CD14-positive monocyte (primary cell): ENCODE measurements around the gene KDM6A. TPM values are rescaled to one million over a fixed set of nuclear protein-coding genes. Genes with fewer than 3 reads are reported as not detected.

Source experiments
- DNase-seq, 3 donors: peaks; one replicate each; pipeline ENCODE4 v3.0.0-alpha.2; 2011 to 2022
- H2AFZ ChIP-seq: 2 replicates; pipeline ENCODE4 v1.6.0; 2012; ENCODE audit warnings: mild to moderate bottlenecking, low read depth, low read length, inconsistent platforms; ENCODE audit not compliant: insufficient read depth, poor library complexity, severe bottlenecking
- H3K27ac ChIP-seq, 2 donors: 1 replicate in 1 of 2; 2 replicates in 1 of 2; pipeline ENCODE4 v1.5.1; 2012 to 2013; ENCODE audit warnings: low read length in 2 of 2, control low read depth in 1 of 2, inconsistent platforms in 1 of 2, low read depth in 1 of 2, mild to moderate bottlenecking in 1 of 2
- H3K27me3 ChIP-seq, 2 donors: one replicate each; pipeline versions ENCODE4 v1.6.0 to v1.6.1; 2011 to 2013; ENCODE audit warnings: low read length in 2 of 2; ENCODE audit not compliant: control insufficient read depth in 2 of 2, insufficient read depth in 2 of 2
- H3K36me3 ChIP-seq, 2 donors: replicated peaks in 1 of 2; 1 replicate in 1 of 2; 2 replicates in 1 of 2; pipeline versions ENCODE4 v1.5.1 to v1.6.1; 2012 to 2013; ENCODE audit warnings: low read length in 2 of 2, control low read depth in 1 of 2, inconsistent platforms in 1 of 2, mild to moderate bottlenecking in 1 of 2; ENCODE audit not compliant: insufficient read depth in 2 of 2, control insufficient read depth in 1 of 2
- H3K4me1 ChIP-seq, 2 donors: 1 replicate in 1 of 2; 2 replicates in 1 of 2; pipeline versions ENCODE4 v1.5.1 to v1.6.1; 2012 to 2013; ENCODE audit warnings: low read length in 2 of 2, control low read depth in 1 of 2, inconsistent platforms in 1 of 2, mild to moderate bottlenecking in 1 of 2, moderate library complexity in 1 of 2; ENCODE audit not compliant: insufficient read depth in 2 of 2, control insufficient read depth in 1 of 2
- H3K4me2 ChIP-seq: replicated peaks from 2 replicates; pipeline ENCODE3; 2012; ENCODE audit warnings: low read length, moderate library complexity, mild to moderate bottlenecking; ENCODE audit not compliant: poor library complexity, severe bottlenecking; ENCODE audit errors: extremely low read depth
- H3K4me3 ChIP-seq, 3 experiments: fragments of 200-600 bp in 1 of 3; sonication (generic) in 1 of 3; replicated peaks in 1 of 3; 1 replicate in 2 of 3; 2 replicates in 1 of 3; pipeline ENCODE4 v1.5.1; 2011 to 2013; ENCODE audit warnings: low read length in 3 of 3, mild to moderate bottlenecking in 3 of 3, control low read depth in 2 of 3, low read depth in 2 of 3, inconsistent platforms in 1 of 3, moderate library complexity in 1 of 3
- H3K79me2 ChIP-seq: 2 replicates; pipeline ENCODE4 v1.6.0; 2012; ENCODE audit warnings: mild to moderate bottlenecking, control low read depth, inconsistent platforms, low read length, moderate library complexity; ENCODE audit not compliant: insufficient read depth
- H3K9ac ChIP-seq: 2 replicates; pipeline ENCODE4 v1.6.0; 2017; ENCODE audit warnings: low read length, mild to moderate bottlenecking; ENCODE audit not compliant: insufficient read depth, poor library complexity, severe bottlenecking
- H3K9me3 ChIP-seq, 2 donors: replicated peaks in 1 of 2; 1 replicate in 1 of 2; 2 replicates in 1 of 2; pipeline versions ENCODE4 v1.5.1 to v1.6.1; 2012 to 2013; ENCODE audit warnings: low read length in 2 of 2, control low read depth in 1 of 2; ENCODE audit not compliant: control insufficient read depth in 1 of 2, insufficient read depth in 1 of 2
- H4K20me1 ChIP-seq: 2 replicates; pipeline ENCODE4 v1.6.0; 2012; ENCODE audit warnings: mild to moderate bottlenecking, low read length, control low read depth, moderate library complexity; ENCODE audit not compliant: insufficient read depth
- H3K27ac Mint-ChIP-seq, 7 donors: one replicate each; pipeline ENCODE4 v1.8.0; 2020; ENCODE audit warnings: mild to moderate bottlenecking in 7 of 7, mixed read lengths in 7 of 7, moderate library complexity in 6 of 7, inconsistent platforms in 2 of 7
- H3K27me3 Mint-ChIP-seq, 3 donors: one replicate each; pipeline ENCODE4 v1.8.0; 2021 to 2022; ENCODE audit warnings: low read depth in 3 of 3, mild to moderate bottlenecking in 3 of 3, mixed read lengths in 3 of 3, moderate library complexity in 3 of 3, inconsistent platforms in 1 of 3
- H3K36me3 Mint-ChIP-seq, 2 donors: one replicate each; pipeline ENCODE4 v1.8.0; 2020; ENCODE audit warnings: mixed read lengths in 2 of 2, inconsistent platforms in 1 of 2, mild to moderate bottlenecking in 1 of 2
- H3K4me1 Mint-ChIP-seq: one replicate; pipeline ENCODE4 v1.8.0; 2020; ENCODE audit warnings: mild to moderate bottlenecking, mixed read lengths
- H3K4me3 Mint-ChIP-seq, 2 donors: one replicate each; pipeline ENCODE4 v1.8.0; 2020; ENCODE audit warnings: mild to moderate bottlenecking in 2 of 2, mixed read lengths in 2 of 2, moderate library complexity in 1 of 2
- H3K9me3 Mint-ChIP-seq, 7 donors: one replicate each; pipeline ENCODE4 v1.8.0; 2020 to 2022; ENCODE audit warnings: mixed read lengths in 7 of 7, mild to moderate bottlenecking in 6 of 7, moderate library complexity in 6 of 7, inconsistent platforms in 2 of 7
- CTCF ChIP-seq: fragments of 200-600 bp; IDR thresholded peaks from one replicate; pipeline ENCODE4 v1.8.0; 2022; ENCODE audit warnings: antibody characterized with exemption, mild to moderate bottlenecking
- WGBS: methylation state at CpG from one replicate; pipeline ENCODE4 v1.1.5; 2013; ENCODE audit warnings: missing lambda C conversion rate; ENCODE audit not compliant: insufficient coverage; 5-methylcytosine and 5-hydroxymethylcytosine counted together
- intact Hi-C, 2 donors: fragments of 100-400 bp; cut with micrococcal nuclease; formaldehyde crosslinking; loops; one replicate each; pipeline versions ENCODE4 v1.15.0 to v1.15.1; 2023
- polyA plus RNA-seq, 3 donors: library from polyadenylated mRNA; depleted of rRNA in 1 of 3; unstranded in 2 of 3; stranded (reverse) in 1 of 3; fragments of 300-500 nt in 2 of 3; fragments of >200 nt in 1 of 3; fragmentation: Illumina TruSeq in 2 of 3; gene quantifications; 1 replicate in 2 of 3; 2 replicates in 1 of 3; pipeline ENCODE4 v1.2.3, GENCODE V29; 2012 to 2021

KDM6A gene
- polyA plus RNA-seq, 3 donors, result 7.6 to 35.0 (median 13.8) TPM

GRCh38 chrX:44906041-44906440 lies 33.1 kb downstream of the KDM6A start:
- Mint-ChIP-seq H3K9me3 (peaks cover 0 to 7% (median 4%) of the 10 kb centered on the region in 7 donors), H3K4me1 (peaks cover 51% of the 10 kb centered on the region), H3K27me3 (peaks cover 0 to 2% (median 0%) of the 10 kb centered on the region in 3 donors), H3K4me3 (no peak overlapping the region), H3K36me3 (peaks cover 0 to 7% of the 10 kb centered on the region in 2 donors), H3K27ac (peak overlapping the region in 3 of 7 donors; percentile 17 to 86 (median 47))
- H2AFZ ChIP-seq, result no peak overlapping the region
- no peak for DNase-seq
- peaks cover 94% of the 10 kb centered on the region for H3K79me2 ChIP-seq
- no peaks in the 10 kb centered on the region for H3K9me3 ChIP-seq
- WGBS, result no CpG with 5 or more reads among the region's 3 CpGs
- H3K27me3 ChIP-seq, result no peaks in the 10 kb centered on the region
- intact Hi-C loops, result no loop called here
- TF ChIP-seq CTCF, result no peak
- H3K9ac ChIP-seq, result no peak overlapping the region
- H3K27ac ChIP-seq, result peak overlapping the region in 1 of 2 donors; percentile 23
- H3K4me3 ChIP-seq, result no peak overlapping the region
- peaks cover 30 to 62% of the 10 kb centered on the region in 2 donors for H3K4me1 ChIP-seq
- no peaks in the 10 kb centered on the region for H3K36me3 ChIP-seq
- no peak overlapping the region for H3K4me2 ChIP-seq
- H4K20me1 ChIP-seq, result peaks cover 94% of the 10 kb centered on the region

- Histone ChIP-seq H3K9ac (no peak overlapping the region), H3K27me3 (no peaks in the 10 kb centered on the region), H3K4me3 (no peak overlapping the region), H3K79me2 (peaks cover 93% of the 10 kb centered on the region), H3K9me3 (no peaks in the 10 kb centered on the region), H3K4me2 (peak overlapping the region; percentile 27), H3K36me3 (no peaks in the 10 kb centered on the region), H4K20me1 (peaks cover 91% of the 10 kb centered on the region), H3K27ac (no peak overlapping the region), H3K4me1 (peaks cover 30 to 62% of the 10 kb centered on the region in 2 donors), H2AFZ (no peak overlapping the region)
- WGBS, result 100% methylated on average over 2 of the region's 6 CpGs
- H3K9me3 Mint-ChIP-seq, result peaks cover 0 to 11% (median 6%) of the 10 kb centered on the region in 7 donors
- peaks cover 0 to 2% (median 0%) of the 10 kb centered on the region in 3 donors for H3K27me3 Mint-ChIP-seq
- no peak for TF ChIP-seq CTCF
- intact Hi-C loops, result no loop called here
- H3K27ac Mint-ChIP-seq, result peak overlapping the region in 6 of 7 donors; percentile 38 to 82 (median 66)
- H3K4me3 Mint-ChIP-seq, result no peak overlapping the region
- DNase-seq, result no peak
- H3K36me3 Mint-ChIP-seq, result peaks cover 0 to 12% of the 10 kb centered on the region in 2 donors
- peaks cover 51% of the 10 kb centered on the region for H3K4me1 Mint-ChIP-seq
Measured at GRCh38 chrX:44906542-44906941, 33.6 kb downstream of the KDM6A start.
